HG02870 (cell line): Measurements from ENCODE around the gene DDIAS.
"Not testable (repeated sequence)": the region's sequence is repeated elsewhere in the genome, so short reads cannot be mapped to it uniquely, and the experiment has no call there.

Experiments used
- ATAC-seq: cut with Tn5 transposase; IDR thresholded peaks from one replicate; pipeline ENCODE4 v1.9.1; 2021; ENCODE audit warnings: mild to moderate bottlenecking, moderate library complexity; ENCODE audit not compliant: unreplicated experiment

Gene DDIAS

DNA sequence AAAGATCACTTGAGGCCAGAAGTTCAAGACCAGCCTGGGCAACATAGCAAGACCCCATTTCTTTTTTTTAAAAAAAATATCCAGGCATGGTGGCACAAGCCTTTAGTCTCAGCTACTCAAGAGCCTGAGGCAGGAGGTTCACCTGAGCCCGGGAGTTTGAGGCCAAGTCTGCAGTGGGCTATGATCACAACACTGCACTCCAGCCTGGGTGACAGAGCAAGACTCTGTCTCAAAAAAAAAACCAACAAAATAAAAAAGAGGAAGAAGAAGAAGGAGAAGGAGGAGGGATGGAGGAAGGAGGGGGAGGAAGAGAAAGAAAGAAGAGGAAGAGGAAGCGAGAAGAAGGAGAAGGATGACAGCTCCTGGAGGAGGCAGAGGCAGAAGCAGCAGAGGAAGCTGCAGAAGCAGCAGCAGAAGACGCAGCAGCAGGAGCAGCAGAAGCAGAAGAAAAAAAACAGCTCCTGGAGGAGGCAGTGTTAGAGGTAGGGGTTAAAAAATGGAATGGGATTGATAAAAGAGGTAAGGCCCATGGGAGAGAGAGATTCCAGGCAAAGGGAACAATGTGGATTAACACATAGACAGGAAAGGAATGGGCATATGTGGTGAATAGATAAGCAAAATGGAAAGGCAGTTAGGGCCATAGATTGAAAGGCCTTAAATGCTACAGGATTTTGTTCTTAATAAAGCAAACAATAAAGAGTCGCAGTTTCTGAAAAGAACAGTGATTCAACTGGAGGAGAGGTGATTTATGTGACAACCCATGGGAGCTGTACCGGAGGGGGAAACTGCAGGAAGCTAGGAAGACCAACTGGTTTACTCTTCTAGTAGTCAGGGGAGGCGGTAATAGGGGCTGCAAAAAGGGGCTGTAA, 12.2 kb upstream of the DDIAS start:
- ATAC-seq, result no peak

DNA sequence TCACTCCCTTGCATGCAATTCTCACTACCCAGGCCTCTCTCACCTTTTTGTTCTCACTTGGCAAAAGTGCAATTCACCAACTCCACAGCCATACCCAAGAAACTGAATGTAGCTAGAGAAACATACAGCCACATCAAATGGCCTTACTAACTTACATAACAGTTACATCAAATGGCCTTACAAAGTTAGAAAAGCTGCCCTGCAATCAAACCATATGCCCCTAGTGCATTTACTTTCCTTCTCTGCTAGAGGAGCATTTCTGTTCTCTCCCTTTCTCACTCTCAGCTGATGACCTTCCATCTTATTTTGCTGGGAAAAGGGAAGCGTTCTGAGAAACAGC, 11.6 kb upstream of the DDIAS start:
- ATAC-seq, result no peak

DNA sequence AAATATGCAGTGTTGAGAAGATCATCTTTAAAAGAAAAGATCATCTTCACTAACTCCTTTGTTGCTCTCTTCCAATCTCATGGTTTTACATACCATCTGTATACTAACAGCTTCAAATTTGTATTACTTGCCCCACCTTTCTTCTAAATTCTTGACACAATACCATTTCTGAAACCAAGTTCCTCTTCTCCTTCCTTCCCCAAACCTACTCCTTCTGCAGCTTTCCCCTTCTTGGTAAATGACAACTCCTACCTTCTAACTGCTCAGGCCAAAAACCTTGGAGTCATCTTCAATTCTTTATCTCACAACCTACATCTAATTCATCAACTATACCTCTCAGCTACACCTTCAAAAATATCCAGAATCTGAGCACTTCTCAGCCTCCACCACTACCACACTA, 10.6 kb upstream of the DDIAS start:
- no peak for ATAC-seq

DNA sequence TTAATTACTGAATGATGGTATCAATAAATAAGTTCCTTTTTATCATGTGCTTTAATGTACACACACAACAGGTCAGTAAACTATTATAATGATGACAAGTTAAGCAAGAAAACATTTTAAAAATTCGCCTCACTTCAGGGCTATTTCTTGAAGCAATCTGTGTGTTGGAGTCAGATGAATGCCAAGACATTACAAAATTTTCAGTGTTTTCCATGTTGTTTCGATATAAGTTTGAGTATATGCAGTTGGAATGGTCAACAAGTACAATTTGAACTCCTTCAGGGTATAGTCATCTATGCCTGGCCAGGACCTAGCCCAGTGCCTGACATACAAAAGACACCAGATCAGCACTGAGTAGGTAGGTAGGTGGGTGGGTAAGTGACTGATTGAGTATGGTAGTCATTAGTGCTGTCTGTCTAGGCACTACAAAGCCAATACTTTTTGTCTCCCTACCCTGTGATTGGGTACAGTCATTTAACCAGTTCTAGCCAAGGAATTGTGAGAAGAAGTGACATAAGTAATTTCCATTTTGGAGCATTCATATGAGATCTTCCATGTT, 8.8 kb upstream of the DDIAS start:
- ATAC-seq, result no peak

DNA sequence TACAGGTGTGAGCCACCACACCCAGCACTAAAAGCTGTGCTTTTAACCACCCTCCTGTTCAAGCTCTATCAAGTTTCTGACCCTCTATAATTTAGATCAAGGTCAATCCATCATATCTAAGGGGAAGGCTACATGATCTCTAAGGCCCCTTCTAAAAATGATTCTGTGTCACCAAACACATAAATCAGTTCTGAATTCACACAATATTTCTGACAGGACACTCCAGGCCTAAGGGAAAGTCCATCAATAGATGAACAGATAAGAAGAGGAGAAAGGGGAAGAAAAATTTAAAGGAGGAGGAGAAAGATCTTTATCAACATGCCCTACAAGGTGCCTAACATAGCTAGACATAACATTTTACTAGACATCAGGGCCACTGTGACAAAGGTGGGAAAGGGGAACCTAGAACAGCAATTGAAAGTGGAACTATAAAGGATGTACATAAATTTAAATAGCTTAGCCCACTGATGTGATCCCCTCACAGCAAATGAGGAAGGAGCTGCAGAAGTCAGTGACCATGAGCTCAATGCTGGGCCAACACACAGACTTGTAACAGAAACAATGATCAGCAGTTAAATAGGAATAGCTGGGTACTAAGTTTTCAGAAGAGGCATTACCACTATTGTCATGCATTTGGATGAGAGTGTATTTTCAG, 6.0 kb upstream of the DDIAS start:
- ATAC-seq, result no peak

DNA sequence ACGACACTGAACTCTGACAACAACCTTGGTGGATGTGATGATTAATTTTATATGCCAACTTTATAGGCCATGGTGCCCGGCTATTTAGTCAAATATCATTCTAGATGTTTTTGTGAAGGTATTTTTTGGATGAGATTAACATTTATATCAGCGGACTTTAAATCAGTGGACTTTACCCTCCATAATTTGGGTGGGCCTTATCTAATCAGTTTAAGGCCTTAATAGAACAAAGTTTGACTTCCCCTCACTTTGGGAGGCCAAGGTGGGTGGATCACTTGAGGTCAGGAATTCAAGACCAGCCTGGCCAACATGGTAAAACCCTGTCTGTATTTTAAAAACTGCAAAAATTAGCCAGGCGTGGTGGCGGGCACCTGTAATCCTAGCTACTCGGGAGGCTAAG, 5.4 kb upstream of the DDIAS start:
- no peak for ATAC-seq

DNA sequence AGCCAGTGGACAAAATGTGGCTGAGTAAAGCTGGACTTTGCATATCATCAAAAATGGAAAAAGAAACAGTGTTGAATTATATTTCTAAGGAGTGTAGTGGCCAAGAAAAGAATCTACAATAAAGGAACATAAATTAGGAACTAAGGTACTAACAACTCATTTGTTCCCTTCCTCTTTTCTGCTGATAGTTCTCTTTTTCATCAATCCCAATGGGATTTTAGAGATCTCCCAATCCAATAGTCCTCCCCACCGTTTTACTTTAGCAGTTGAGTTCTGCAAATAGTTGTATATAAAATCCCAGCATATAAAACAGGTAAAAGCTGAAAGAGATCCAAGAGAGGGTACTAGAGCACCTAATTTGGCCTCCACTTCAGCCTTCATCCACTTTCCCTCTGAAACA, 3.3 kb upstream of the DDIAS start:
- no peak for ATAC-seq

DNA sequence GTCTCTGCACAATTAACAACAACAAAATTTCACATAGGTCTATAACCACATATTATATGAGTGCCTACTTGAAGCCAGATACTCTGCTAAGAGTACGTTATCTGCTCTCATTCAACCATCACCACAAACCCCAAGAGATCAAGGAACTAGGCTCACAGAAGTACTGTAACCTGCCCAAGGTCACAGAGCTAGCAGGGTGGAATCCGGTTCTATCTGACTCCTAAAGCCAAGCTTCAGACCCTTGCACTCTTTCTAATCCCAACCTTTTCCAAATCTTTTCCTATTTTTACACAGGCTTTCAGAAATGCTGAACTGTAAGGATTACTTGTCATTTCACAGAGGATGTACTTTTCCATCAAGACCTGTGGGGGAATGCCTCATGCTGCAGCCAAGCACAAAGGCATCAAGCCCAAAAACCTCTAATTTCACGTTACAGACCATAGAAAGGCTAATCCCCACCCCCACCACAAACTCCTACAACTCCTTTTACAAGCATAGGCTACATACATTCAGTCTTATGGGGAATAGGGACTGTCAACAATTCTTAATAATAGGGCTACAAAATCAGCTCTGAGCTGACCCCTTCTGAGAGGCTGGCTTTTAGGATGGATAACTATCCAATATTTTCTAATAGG, 2.2 kb upstream of the DDIAS start:
- no peak for ATAC-seq

DNA sequence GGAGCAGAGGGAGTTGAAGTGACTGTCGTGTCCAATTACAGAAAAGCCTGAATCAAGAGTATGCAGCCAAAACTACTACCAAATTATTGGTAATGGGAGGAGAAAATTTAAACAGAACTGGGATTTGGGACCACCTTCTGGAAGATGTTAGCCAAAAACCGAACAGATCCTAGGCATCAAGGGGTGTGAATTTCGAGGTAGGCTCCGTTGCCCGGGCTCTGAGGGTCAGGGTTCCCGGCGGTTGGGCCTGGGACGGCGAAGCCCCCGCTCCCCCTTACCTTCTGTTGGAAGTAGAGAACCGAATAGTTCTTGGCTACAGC, 1.6 kb upstream of the DDIAS start:
- ATAC-seq, result peak; percentile 1

DNA sequence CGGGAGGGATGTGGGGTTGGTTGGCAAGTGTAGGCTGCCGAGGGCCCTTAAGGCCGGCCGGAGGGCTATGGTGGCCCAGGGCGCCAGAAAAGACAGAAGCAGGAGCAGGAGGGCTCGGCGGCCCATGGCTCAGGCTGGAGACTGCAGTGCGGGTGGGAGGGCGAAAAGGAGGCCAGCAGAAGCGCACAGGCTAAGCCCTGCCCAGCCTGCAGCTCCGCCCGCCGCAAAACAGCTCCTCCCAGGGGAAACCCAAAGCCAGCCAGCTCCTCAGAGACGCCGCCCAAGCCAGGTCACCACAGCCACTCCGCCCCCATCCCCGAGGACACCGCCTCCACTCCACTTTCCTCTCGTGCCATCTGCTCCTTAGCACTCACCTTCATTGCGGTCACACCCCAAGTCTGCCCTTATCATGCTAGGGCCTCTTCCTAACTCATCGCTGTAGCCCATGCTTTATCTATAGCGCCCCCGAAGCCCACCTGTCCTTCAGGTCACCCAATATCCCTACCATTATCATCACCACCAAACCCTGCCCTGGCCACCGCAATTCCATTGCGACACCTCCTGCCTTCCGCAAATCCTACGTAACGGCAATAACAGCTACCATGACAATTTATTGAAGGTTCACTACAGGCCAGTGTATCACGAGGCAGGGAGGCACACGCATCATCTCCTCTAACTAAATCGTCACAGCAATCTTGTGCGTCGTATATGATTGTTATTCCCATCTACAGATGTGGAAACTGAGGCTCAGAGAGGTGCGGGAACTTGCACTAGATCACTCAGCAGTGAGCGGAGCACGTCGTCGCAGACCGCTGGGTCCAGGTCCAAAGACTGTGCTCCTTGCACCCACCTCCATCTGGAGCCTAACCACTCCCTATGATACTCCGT, 1.0 kb upstream of the DDIAS start, which contains the start of gene PRCP:
TSS of gene PRCP (minus strand) at position 154 of the 888 bp plus-strand sequence. CDS start at position 126, 28 bp downstream.
- ATAC-seq, result peak; percentile 82

DNA sequence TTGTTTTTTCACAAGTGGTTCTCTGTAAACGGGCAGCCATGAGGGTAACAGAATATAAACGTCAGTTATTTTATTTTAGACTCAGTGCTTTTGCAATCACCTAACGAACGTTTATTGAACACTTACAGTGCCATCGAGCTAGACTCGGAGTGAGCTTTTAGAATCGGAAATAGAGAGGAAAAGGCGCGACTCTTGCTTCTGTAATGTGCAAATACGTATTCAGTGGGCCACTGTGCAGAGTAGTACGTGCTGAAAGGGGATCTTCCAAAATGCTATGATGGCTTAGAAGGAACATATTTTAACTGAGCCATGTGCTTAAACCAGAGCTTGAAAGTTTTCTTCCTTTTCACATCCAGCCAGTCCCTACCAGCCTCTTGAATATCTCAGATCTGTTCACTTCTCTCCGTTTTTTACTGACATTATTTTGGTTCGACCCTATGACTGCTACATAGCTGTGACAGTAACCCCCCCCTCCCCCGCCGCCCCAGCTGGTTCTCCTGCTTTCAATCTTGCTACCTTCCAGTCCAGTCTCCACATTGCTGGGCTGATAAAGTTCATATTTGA, 468 bp downstream of the DDIAS start:
- no peak for ATAC-seq

DNA sequence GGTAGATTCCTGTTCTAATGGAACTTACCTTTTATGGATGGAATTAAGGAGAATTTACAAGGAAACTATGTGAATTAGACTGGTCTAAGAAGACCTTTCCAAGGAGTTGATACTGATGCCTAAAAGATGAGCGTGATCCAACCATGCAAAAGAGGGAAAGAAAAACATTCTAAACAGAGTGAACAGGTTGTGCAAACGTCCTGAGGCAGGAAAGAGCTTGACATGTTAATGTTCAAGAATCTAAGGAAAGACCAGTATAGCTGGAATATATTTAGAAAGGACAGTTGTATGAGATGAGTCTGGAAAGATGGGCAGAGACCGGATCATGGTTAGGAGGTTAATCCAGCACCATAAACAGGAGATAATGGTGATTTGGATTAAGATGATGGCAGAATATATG, 1.3 kb downstream of the DDIAS start:
- no peak for ATAC-seq

DNA sequence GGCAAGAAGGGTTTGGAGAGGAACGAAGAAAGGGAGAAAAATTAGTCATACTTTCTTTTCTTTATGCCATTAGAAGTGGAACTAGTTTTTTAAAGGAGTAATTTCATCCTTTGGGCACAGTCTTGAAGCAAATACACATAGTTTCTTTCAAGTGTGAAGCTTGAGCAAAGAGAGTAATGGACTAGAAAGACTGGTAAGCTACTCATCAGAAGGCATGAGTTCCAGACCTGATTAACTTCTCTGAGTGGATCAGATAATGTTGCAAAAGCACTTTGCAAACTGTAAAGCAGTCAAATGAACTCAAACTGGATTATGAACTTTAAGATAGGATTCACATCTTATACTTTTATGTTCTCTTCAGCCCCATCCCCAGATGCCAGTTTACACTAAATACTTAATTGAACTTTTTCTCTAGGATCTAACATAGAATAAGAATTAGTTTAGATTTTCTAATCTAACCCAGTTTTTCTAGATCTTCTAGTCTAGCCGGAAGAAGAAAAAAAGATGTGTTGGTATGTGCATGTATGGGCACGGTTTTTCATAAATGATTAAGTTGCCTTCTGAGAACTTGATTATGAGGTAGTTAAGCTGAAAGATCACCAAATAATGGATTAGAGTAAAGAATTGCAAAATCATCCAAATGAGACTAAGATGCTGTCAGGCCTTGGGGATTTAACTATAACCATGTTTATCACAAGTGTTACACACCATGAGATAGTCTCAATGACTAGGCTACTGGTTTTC, 2.5 kb downstream of the DDIAS start:
- no peak for ATAC-seq

DNA sequence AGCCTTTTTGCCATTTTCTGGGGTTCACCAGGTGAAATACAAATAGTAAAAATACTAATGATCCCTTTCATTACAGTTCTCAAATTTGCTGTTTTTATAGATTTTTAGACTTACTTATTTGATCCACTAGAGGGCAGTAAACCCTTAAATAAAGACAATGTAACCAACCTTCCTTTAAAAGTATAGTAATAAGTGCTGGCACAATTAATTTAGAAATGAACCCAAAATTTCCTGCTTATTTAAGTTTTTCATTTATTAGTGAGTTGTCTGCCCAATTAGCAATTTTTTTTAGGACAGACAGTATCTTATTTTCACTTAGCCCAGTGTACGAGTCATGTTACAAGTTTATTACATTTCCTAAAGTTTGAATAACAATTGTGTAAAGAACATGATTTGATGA, 4.7 kb downstream of the DDIAS start:
- no peak for ATAC-seq

DNA sequence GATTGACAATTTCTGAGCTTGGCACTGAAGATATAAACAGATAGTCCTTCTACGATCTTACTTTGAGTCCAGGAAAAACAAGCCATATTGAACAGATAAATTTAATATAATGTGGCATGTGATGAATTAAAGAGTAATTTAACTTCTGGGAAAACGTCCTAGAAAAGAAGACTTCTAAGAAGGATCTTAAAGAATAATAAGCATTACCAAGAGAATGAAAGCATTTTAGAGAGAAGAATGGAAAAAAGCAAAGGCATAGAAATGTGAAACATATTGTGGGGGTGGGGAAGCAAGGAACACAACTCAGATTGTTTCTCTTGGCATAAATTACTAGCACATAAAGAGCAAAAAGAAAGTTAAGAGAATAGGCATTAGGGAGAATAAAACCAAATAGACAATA, 5.4 kb downstream of the DDIAS start:
- no peak for ATAC-seq

DNA sequence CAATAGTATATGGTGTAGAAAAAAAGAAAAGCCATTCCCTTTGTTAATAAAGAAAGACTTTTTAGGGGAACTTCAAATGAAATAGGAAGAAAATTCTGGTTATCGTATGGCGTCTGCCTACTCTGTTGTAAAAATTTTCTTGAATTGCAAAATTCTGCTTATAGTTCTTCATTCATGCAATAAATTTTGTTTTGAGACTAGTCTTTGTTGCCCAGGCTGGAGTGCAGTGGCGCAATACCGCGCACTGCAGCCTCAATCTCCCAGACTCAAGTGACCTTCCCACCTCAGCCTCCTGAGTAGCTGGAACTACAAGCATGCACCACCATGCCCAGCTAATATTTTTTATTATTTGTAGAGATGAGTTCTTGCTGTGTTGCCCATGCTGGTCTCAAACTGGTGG, 5.8 kb downstream of the DDIAS start:
- no peak for ATAC-seq

DNA sequence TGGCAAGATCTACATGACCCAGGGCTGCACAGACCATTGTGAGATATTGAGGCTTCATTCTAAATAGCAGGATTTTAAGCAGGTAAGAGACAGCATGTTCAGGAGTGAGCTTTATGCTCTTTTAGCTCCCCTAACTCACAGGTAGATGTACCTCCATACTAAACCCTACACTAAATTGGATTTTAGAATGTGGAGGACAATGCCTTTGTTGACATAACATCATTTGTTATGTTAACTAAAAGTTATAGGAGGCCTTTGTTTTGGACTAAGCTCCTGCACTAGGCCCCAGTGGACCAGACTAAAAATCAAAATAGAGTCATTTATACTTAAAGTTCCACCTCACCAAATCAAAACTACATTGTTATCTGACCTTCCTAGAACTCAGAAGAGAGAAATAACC, 6.8 kb downstream of the DDIAS start:
- no peak for ATAC-seq

DNA sequence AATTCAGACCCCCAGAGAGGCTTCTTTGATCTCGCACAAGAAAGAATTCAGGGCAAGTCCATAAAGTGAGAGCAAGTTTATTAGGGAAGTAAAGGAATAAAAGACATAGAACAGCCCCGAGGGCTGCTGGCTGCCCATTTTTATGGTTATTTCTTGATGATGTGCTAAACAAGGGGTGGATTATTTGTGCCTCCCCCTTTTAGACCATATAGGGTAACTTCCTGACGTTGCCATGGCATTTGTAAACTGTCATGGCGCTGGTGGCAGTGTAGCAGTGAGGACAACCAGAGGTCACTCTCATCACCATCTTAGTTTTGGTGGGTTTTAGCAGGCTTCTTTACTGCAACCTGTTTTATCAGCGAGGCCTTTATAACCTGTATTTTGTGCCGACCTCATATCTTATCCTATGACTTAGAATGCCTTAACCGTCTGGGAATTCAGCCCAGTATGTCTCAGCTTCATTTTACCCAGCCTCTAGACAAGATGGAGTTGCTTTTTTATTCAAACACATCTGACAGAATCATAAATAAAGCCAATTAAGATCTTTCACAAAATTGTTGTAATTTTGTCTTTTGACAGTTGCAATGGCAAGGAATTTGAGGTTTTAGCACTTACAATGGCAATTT, 7.6 kb downstream of the DDIAS start:
- no peak for ATAC-seq

DNA sequence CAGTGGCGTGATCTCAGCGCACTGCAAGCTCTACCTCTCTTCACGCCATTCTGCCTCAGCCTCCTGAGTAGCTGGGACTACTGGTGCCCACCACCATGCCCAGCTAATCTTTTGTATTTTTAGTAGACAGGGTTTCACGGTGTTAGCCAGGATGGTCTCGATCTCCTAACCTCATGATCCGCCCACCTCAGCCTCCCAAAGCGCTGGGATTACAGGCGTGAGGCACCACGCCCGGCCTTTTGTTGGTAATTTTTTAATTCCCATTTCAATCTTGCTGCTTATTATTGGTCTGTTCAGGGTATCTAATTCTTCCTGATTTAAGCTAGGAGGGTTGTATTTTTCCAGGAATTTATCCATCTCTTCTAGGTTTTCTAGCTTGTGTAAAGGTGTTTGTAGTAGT, 18.2 kb downstream of the DDIAS start:
- not testable (repeated sequence) for ATAC-seq
